H1 (cell line): Measurements from ENCODE around the gene RPL18A. TPM values are rescaled to one million over a fixed set of nuclear protein-coding genes. Genes with fewer than 3 reads are reported as not detected.

Experiments
- CTCF ChIA-PET: fragments of 300-600 bp; sonication (Branson Sonifier 250); formaldehyde crosslinking; loops from one replicate; lab custom pipeline; 2021; ENCODE audit not compliant: partially characterized antibody; lab: Charles Lee
- POLR2A ChIA-PET: fragments of 300-600 bp; sonication (Branson Sonifier 250); formaldehyde crosslinking; loops from one replicate; lab custom pipeline; 2021; ENCODE audit warnings: inconsistent platforms; ENCODE audit not compliant: partially characterized antibody; lab: Charles Lee
- DNase-seq, 2 experiments: peaks; one replicate each; pipeline versions ENCODE4 v3.0.0 to v3.0.0-alpha.2; 2010 to 2022; ENCODE audit warnings: low spot score in 2 of 2, low read depth in 1 of 2, mixed read lengths in 1 of 2
- FAIRE-seq: peaks from 2 replicates; lab custom pipeline; 2011; peaks lifted over from hg19 to GRCh38; lab: Jason Lieb, UNC
- H2AFZ ChIP-seq: 2 replicates; pipeline ENCODE4 v1.8.1; 2012; ENCODE audit warnings: low read length, inconsistent platforms
- H2AK5ac ChIP-seq: 2 replicates; pipeline ENCODE4 v1.6.1; 2013; ENCODE audit warnings: low read depth, low read length
- H2BK120ac ChIP-seq: replicated peaks from 2 replicates; pipeline ENCODE3; 2013; ENCODE audit warnings: low read depth, low read length, inconsistent platforms
- H2BK12ac ChIP-seq: 2 replicates; pipeline ENCODE4 v1.6.1; 2013; ENCODE audit warnings: low read depth, low read length
- H2BK15ac ChIP-seq: 2 replicates; pipeline ENCODE4 v1.6.1; 2013; ENCODE audit warnings: low read length
- H2BK20ac ChIP-seq: 2 replicates; pipeline ENCODE4 v1.6.1; 2013; ENCODE audit warnings: low read length
- H2BK5ac ChIP-seq: 2 replicates; pipeline ENCODE4 v1.6.1; 2013; ENCODE audit warnings: low read depth, low read length
- H3K14ac ChIP-seq: 2 replicates; pipeline ENCODE4 v1.6.1; 2013; ENCODE audit warnings: inconsistent platforms; ENCODE audit not compliant: insufficient read length
- H3K18ac ChIP-seq: 2 replicates; pipeline ENCODE4 v1.6.1; 2013; ENCODE audit warnings: low read length; ENCODE audit errors: extremely low read depth
- H3K23ac ChIP-seq: 2 replicates; pipeline ENCODE4 v1.6.1; 2013; ENCODE audit warnings: inconsistent platforms; ENCODE audit not compliant: insufficient read length
- H3K23me2 ChIP-seq: 2 replicates; pipeline ENCODE4 v1.6.1; 2013; ENCODE audit warnings: low read depth, low read length
- H3K27ac ChIP-seq: 2 replicates; pipeline ENCODE4 v1.6.1; 2011; ENCODE audit warnings: low read depth, low read length, inconsistent platforms
- H3K27me3 ChIP-seq, 4 experiments: replicated peaks in 1 of 4; 1 replicate in 1 of 4; 2 replicates in 3 of 4; pipeline versions ENCODE4 v1.6.1 to v1.8.1; 2011 to 2013; ENCODE audit warnings: low read length in 3 of 4, mild to moderate bottlenecking in 3 of 4, inconsistent platforms in 2 of 4, mixed read lengths in 2 of 4, moderate library complexity in 1 of 4; ENCODE audit not compliant: control insufficient read depth in 3 of 4, insufficient read depth in 3 of 4; ENCODE audit errors: extremely low read depth in 1 of 4
- H3K36me3 ChIP-seq, 4 experiments: 2 replicates each; pipeline versions ENCODE4 v1.6.1 to v1.8.1; 2011 to 2013; ENCODE audit warnings: mild to moderate bottlenecking in 4 of 4, low read length in 3 of 4, moderate library complexity in 2 of 4, control low read depth in 1 of 4, inconsistent platforms in 1 of 4; ENCODE audit not compliant: insufficient read depth in 4 of 4, control insufficient read depth in 2 of 4
- H3K4ac ChIP-seq: replicated peaks from 2 replicates; pipeline ENCODE3; 2013; ENCODE audit warnings: low read length, low read depth, mixed read lengths, inconsistent platforms; ENCODE audit not compliant: insufficient read length
- H3K4me1 ChIP-seq, 4 experiments: replicated peaks in 1 of 4; 1 replicate in 1 of 4; 2 replicates in 3 of 4; pipeline versions ENCODE4 v1.6.1 to v1.8.1; 2011 to 2013; ENCODE audit warnings: low read length in 3 of 4, inconsistent platforms in 2 of 4, mixed read lengths in 1 of 4; ENCODE audit not compliant: insufficient read depth in 4 of 4, control insufficient read depth in 3 of 4
- H3K4me2 ChIP-seq, 2 experiments: 2 replicates each; pipeline versions ENCODE4 v1.6.1 to v1.8.1; 2011 to 2013; ENCODE audit warnings: low read depth in 2 of 2, low read length in 2 of 2, control low read depth in 1 of 2, inconsistent platforms in 1 of 2, mild to moderate bottlenecking in 1 of 2; ENCODE audit not compliant: insufficient read depth in 1 of 2
- H3K4me3 ChIP-seq, 4 experiments: fragments of 200-600, 300-600 bp in 1 of 4; sonication (generic), shearing (Covaris generic), sonication (Bioruptor Twin) in 1 of 4; 2 replicates each; pipeline versions ENCODE4 v1.5.1 to v1.8.1; 2011 to 2016; ENCODE audit warnings: low read length in 4 of 4, low read depth in 3 of 4, control low read depth in 2 of 4, inconsistent platforms in 2 of 4, mild to moderate bottlenecking in 2 of 4, mixed read lengths in 1 of 4, moderate library complexity in 1 of 4; ENCODE audit not compliant: insufficient read depth in 2 of 4; ENCODE audit errors: extremely low read depth in 1 of 4
- H3K56ac ChIP-seq: replicated peaks from 2 replicates; pipeline ENCODE3; 2013; ENCODE audit warnings: low read depth, mild to moderate bottlenecking, mixed read lengths, low read length, inconsistent platforms; ENCODE audit not compliant: insufficient read length
- H3K79me1 ChIP-seq: 2 replicates; pipeline ENCODE4 v1.6.1; 2013; ENCODE audit warnings: low read depth, low read length, control low read depth
- H3K79me2 ChIP-seq, 2 experiments: 2 replicates each; pipeline versions ENCODE4 v1.6.1 to v1.8.1; 2012 to 2013; ENCODE audit warnings: low read length in 2 of 2, mild to moderate bottlenecking in 2 of 2, inconsistent platforms in 1 of 2; ENCODE audit not compliant: insufficient read depth in 2 of 2, control insufficient read depth in 1 of 2
- H3K9ac ChIP-seq, 4 experiments: replicated peaks in 1 of 4; 1 replicate in 1 of 4; 2 replicates in 3 of 4; pipeline versions ENCODE4 v1.6.1 to v1.8.1; 2011 to 2013; ENCODE audit warnings: low read depth in 3 of 4, low read length in 3 of 4, control low read depth in 2 of 4, mild to moderate bottlenecking in 2 of 4, moderate library complexity in 2 of 4, inconsistent platforms in 1 of 4; ENCODE audit errors: extremely low read depth in 1 of 4
- H3K9me3 ChIP-seq, 2 experiments: 2 replicates each; pipeline versions ENCODE4 v1.6.1 to v1.8.1; 2012 to 2013; ENCODE audit warnings: mild to moderate bottlenecking in 2 of 2, moderate library complexity in 2 of 2, control low read depth in 1 of 2, inconsistent platforms in 1 of 2, low read depth in 1 of 2, low read length in 1 of 2, mixed read lengths in 1 of 2; ENCODE audit not compliant: insufficient read depth in 2 of 2
- H4K20me1 ChIP-seq, 2 experiments: replicated peaks in 1 of 2; 2 replicates each; pipeline versions ENCODE3 to v1.8.1; 2011 to 2013; ENCODE audit warnings: inconsistent platforms in 2 of 2, low read length in 2 of 2, mild to moderate bottlenecking in 1 of 2; ENCODE audit not compliant: insufficient read depth in 2 of 2, control insufficient read depth in 1 of 2
- H4K5ac ChIP-seq: 2 replicates; pipeline ENCODE4 v1.6.1; 2013; ENCODE audit warnings: low read length, low read depth, mixed read lengths, inconsistent platforms; ENCODE audit not compliant: insufficient read length
- H4K8ac ChIP-seq: 2 replicates; pipeline ENCODE4 v1.8.0; 2013; ENCODE audit warnings: mild to moderate bottlenecking, moderate library complexity, low read length, inconsistent platforms; ENCODE audit not compliant: insufficient read depth; ENCODE audit errors: extremely low read depth
- H4K91ac ChIP-seq: replicated peaks from 2 replicates; pipeline ENCODE3; 2013; ENCODE audit warnings: low read length, mixed read lengths, inconsistent platforms; ENCODE audit not compliant: insufficient read length
- EGR1 ChIP-seq: IDR thresholded peaks from 2 replicates; pipeline ENCODE4 v1.6.1; 2011; ENCODE audit warnings: low read depth, low read length, borderline replicate concordance
- KDM1A ChIP-seq: fragments of 200-600, 300-600 bp; sonication (generic); IDR thresholded peaks from 2 replicates; pipeline ENCODE4 v1.7.1; 2016; ENCODE audit warnings: mild to moderate bottlenecking, low read length, borderline replicate concordance
- WGBS, 2 experiments: shearing (Covaris generic) in 1 of 2; methylation state at CpG; one replicate each; pipeline versions ENCODE4 v1.1.6 to v1.1.7; 2013 to 2015; ENCODE audit warnings: low lambda C conversion rate in 2 of 2, mixed read lengths in 2 of 2, inconsistent platforms in 1 of 2, low coverage in 1 of 2, missing lambda C conversion rate in 1 of 2; ENCODE audit not compliant: insufficient replicate concordance in 2 of 2, insufficient coverage in 1 of 2, insufficient read length in 1 of 2; ENCODE audit errors: extremely low coverage in 1 of 2, missing lambda C conversion rate in 1 of 2; 5-methylcytosine and 5-hydroxymethylcytosine counted together
- polyA plus RNA-seq, 7 experiments: library from polyadenylated mRNA; depleted of rRNA in 3 of 7; stranded (reverse) in 5 of 7; unstranded in 2 of 7; fragments of >200 nt in 5 of 7; fragments of 200-250 nt in 2 of 7; gene quantifications; 1 replicate in 5 of 7; 2 replicates in 1 of 7; 4 replicates in 1 of 7; pipeline versions ENCODE4 v1.2.1 to v1.2.3, GENCODE V29; 2011 to 2013; ENCODE audit warnings: missing spikeins in 2 of 7, mixed read lengths in 2 of 7
- total RNA-seq: library from RNA; stranded (reverse); fragmentation: NEBNext Ultra II Directional; extraction: Animal tissue kit (Norgen Biotek cat#: 25700); gene quantifications from 2 replicates; pipeline ENCODE4 v1.2.1, GENCODE V29; 2021

Gene RPL18A
- total and polyA plus RNA-seq, 2 of the 8 experiments (the other 6 are each of a cell fraction or from before 2014, with no cell fraction given), result 2,749 to 3,938 TPM

- no peak for FAIRE-seq
- H4K8ac ChIP-seq, result no peak overlapping the region
- no peak overlapping the region for H2BK20ac ChIP-seq
- H3K4me2 ChIP-seq, result no peak overlapping the region
- no peak overlapping the region for H2BK5ac ChIP-seq
- no peak for DNase-seq
- no peak overlapping the region for H4K5ac ChIP-seq
- no peak overlapping the region for H3K4me3 ChIP-seq
- no peak overlapping the region for H2BK12ac ChIP-seq
- no peak overlapping the region for H3K23ac ChIP-seq
- H3K27me3 ChIP-seq, result no peaks in the 10 kb centered on the region; a peak in 1 of 7 replicates
- no peak overlapping the region for H2BK120ac ChIP-seq
- H3K36me3 ChIP-seq, result no peaks in the 10 kb centered on the region
- no peaks in the 10 kb centered on the region for H4K20me1 ChIP-seq
- H3K79me1 ChIP-seq, result no peaks in the 10 kb centered on the region
- no peaks in the 10 kb centered on the region for H3K4me1 ChIP-seq
- no peaks in the 10 kb centered on the region for H3K79me2 ChIP-seq
- no peak overlapping the region for H3K14ac ChIP-seq
- no peak overlapping the region for H2AFZ ChIP-seq
- WGBS, 2 experiments, result 95% methylated on average over 11 of the region's 33 CpGs; no CpG with 5 or more reads in 1 of the 2 experiments
- H3K27ac ChIP-seq, result no peak overlapping the region
- no peaks in the 10 kb centered on the region for H3K23me2 ChIP-seq
- ChIA-PET CTCF (interaction anchor here (0.6 to 1.3 kb wide), 5 partner anchors 39 to 316 kb away, joined by 3 to 4 read pairs (median 3); partner anchors contain the start of gene CCDC124), POLR2A (interaction anchor here (0.6 to 1.0 kb wide), 4 partner anchors 18 to 395 kb away, joined by 3 read pairs; partner anchors contain the start of gene RPL18A)
- no peak overlapping the region for H2BK15ac ChIP-seq
- no peaks in the 10 kb centered on the region for H3K9me3 ChIP-seq
- H4K91ac ChIP-seq, result no peak overlapping the region
- no peak overlapping the region for H2AK5ac ChIP-seq
- H3K9ac ChIP-seq, result no peak overlapping the region
- no peak for TF ChIP-seq EGR1
- TF ChIP-seq KDM1A, result peak; percentile 88
- TF ChIP-seq, all 59 proteins: peak for 1
- Histone ChIP-seq H3K56ac (no peak overlapping the region), H3K4ac (no peak overlapping the region), H3K18ac (no peak overlapping the region)
Observed at GRCh38 chr19:17883627-17884410, 24.1 kb downstream of the RPL18A start.
